Caco-2 (cell line): ENCODE data around the gene SLC12A7. TPM values are rescaled to one million over a fixed set of nuclear protein-coding genes. Genes with fewer than 3 reads are reported as not detected.

Source experiments
- BruUV-seq: library from RNA; stranded (reverse); fragments of 400-500 nt; replicated peaks from 2 replicates; lab custom pipeline; 2021; lab: Mats Ljungman, UMichigan
- CTCF ChIA-PET: fragments of 300-600 bp; sonication (Branson Sonifier 250); formaldehyde crosslinking; loops from one replicate; lab custom pipeline; 2022; ENCODE audit warnings: antibody characterized with exemption; lab: Charles Lee
- POLR2A ChIA-PET: fragments of 300-600 bp; sonication (Branson Sonifier 250); formaldehyde crosslinking; loops from one replicate; lab custom pipeline; 2022; ENCODE audit warnings: antibody characterized with exemption; lab: Charles Lee
- DNase-seq, 2 experiments: peaks; one replicate each; pipeline versions ENCODE4 v3.0.0 to v3.0.0-alpha.2; 2020 to 2022
- H3K27me3 ChIP-seq: replicated peaks from 2 replicates; pipeline ENCODE4 v1.6.0; 2011; ENCODE audit warnings: low read length; ENCODE audit not compliant: control insufficient read depth, insufficient read depth
- H3K36me3 ChIP-seq: 2 replicates; pipeline ENCODE4 v1.5.1; 2011; ENCODE audit warnings: low read length; ENCODE audit not compliant: control insufficient read depth, insufficient read depth
- H3K4me1 ChIP-seq: fragments of 250-450 bp; sonication (Bioruptor Pico); 2 replicates; pipeline ENCODE4 v1.5.1; 2020; ENCODE audit warnings: mild to moderate bottlenecking
- H3K4me3 ChIP-seq: 2 replicates; pipeline ENCODE4 v1.5.1; 2011; ENCODE audit warnings: low read depth, mild to moderate bottlenecking, control low read depth, low read length
- H3K9me3 ChIP-seq: fragments of 250-450 bp; sonication (Bioruptor Pico); 2 replicates; pipeline ENCODE4 v1.5.1; 2020; ENCODE audit warnings: mild to moderate bottlenecking, moderate library complexity
- H3K27ac Mint-ChIP-seq: one replicate; pipeline ENCODE4 v1.8.0; 2022; ENCODE audit warnings: mixed read lengths; ENCODE audit not compliant: unreplicated experiment
- H3K27me3 Mint-ChIP-seq: one replicate; pipeline ENCODE4 v1.8.0; 2022; ENCODE audit warnings: mixed read lengths; ENCODE audit not compliant: insufficient read depth, unreplicated experiment
- H3K36me3 Mint-ChIP-seq: one replicate; pipeline ENCODE4 v1.8.0; 2022; ENCODE audit warnings: mild to moderate bottlenecking, mixed read lengths; ENCODE audit not compliant: insufficient read depth, unreplicated experiment
- H3K4me1 Mint-ChIP-seq: one replicate; pipeline ENCODE4 v1.8.0; 2022; ENCODE audit warnings: low read depth, mixed read lengths; ENCODE audit not compliant: unreplicated experiment
- H3K4me3 Mint-ChIP-seq: one replicate; pipeline ENCODE4 v1.8.0; 2022; ENCODE audit warnings: mild to moderate bottlenecking, moderate library complexity, mixed read lengths; ENCODE audit not compliant: unreplicated experiment
- H3K9me3 Mint-ChIP-seq: one replicate; pipeline ENCODE4 v1.8.0; 2022; ENCODE audit warnings: mixed read lengths; ENCODE audit not compliant: unreplicated experiment
- intact Hi-C: fragments of 100-400 bp; cut with micrococcal nuclease; formaldehyde crosslinking; loops from one replicate; pipeline ENCODE4 v1.10.0; 2022; ENCODE audit not compliant: unreplicated experiment
- total RNA-seq: library from RNA; stranded (reverse); gene quantifications from 2 replicates; pipeline ENCODE4 v1.2.3, GENCODE V29; 2022
- TF ChIP-seq, protein P1 (sequence below), 2 experiments: fragments of 200-600 bp in 1 of 2; IDR thresholded peaks; 1 replicate in 1 of 2; 2 replicates in 1 of 2; pipeline versions ENCODE4 v1.5.1 to v1.8.0; 2011 to 2022; ENCODE audit warnings: antibody characterized with exemption in 1 of 2, control low read depth in 1 of 2, inconsistent platforms in 1 of 2, low read depth in 1 of 2, low read length in 1 of 2, mild to moderate bottlenecking in 1 of 2, moderate library complexity in 1 of 2; ENCODE audit not compliant: insufficient read depth in 1 of 2, severe bottlenecking in 1 of 2, unreplicated experiment in 1 of 2

The SLC12A7 gene
- total RNA-seq, 1 experiment from 2014 or later: 41.7 TPM

DNA sequence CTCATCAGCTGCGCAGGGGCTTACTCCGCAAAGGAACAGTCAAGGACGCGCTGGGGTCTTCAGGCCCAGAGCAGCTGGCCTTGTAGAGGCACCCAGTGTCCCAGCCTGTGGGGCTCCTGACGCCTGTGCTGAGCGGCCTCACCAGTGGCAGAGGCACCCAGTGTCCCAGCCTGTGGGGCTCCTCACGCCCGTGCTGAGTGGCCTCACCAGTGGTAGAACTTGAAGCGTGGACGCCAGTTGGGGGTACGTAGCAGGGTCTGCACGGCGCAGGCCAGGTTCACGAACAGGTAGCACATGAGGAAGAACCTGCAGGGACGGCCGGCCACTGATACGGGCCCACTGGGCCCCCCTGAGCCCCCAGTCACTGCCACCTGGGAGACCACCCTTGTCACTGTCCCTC, 35.9 kb downstream of the SLC12A7 start:
- TF ChIP-seq, protein P1, sequence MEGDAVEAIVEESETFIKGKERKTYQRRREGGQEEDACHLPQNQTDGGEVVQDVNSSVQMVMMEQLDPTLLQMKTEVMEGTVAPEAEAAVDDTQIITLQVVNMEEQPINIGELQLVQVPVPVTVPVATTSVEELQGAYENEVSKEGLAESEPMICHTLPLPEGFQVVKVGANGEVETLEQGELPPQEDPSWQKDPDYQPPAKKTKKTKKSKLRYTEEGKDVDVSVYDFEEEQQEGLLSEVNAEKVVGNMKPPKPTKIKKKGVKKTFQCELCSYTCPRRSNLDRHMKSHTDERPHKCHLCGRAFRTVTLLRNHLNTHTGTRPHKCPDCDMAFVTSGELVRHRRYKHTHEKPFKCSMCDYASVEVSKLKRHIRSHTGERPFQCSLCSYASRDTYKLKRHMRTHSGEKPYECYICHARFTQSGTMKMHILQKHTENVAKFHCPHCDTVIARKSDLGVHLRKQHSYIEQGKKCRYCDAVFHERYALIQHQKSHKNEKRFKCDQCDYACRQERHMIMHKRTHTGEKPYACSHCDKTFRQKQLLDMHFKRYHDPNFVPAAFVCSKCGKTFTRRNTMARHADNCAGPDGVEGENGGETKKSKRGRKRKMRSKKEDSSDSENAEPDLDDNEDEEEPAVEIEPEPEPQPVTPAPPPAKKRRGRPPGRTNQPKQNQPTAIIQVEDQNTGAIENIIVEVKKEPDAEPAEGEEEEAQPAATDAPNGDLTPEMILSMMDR (IDR thresholded peaks at IDR 0.05; ENCODE audit: insufficient read depth in 1 of 2, low read depth in 1 of 2, low read length in 1 of 2, severe bottlenecking in 1 of 2, unreplicated experiment in 1 of 2): no peak
- Histone ChIP-seq H3K36me3 (no peaks in the 10 kb centered on the region; the same call in 1 of the 2 replicates), H3K27me3 (no peaks in the 10 kb centered on the region), H3K9me3 (no peaks in the 10 kb centered on the region), H3K4me3 (no peak overlapping the region), H3K4me1 (no peaks in the 10 kb centered on the region)
- CTCF ChIA-PET: no interaction called here
- Mint-ChIP-seq H3K27ac (no peak overlapping the region), H3K4me3 (no peak overlapping the region), H3K9me3 (no peaks in the 10 kb centered on the region), H3K27me3 (no peaks in the 10 kb centered on the region), H3K4me1 (no peaks in the 10 kb centered on the region), H3K36me3 (peaks cover 6% of the 10 kb centered on the region)
- intact Hi-C loops: no loop called here
- DNase-seq: no peak
- no TSS peak for BruUV-seq
- POLR2A ChIA-PET: no interaction called here

- intact Hi-C loops: no loop called here
- Histone ChIP-seq H3K4me1 (no peaks in the 10 kb centered on the region), H3K4me3 (no peak overlapping the region), H3K9me3 (no peaks in the 10 kb centered on the region), H3K27me3 (no peaks in the 10 kb centered on the region), H3K36me3 (no peaks in the 10 kb centered on the region; the same call in 1 of the 2 replicates)
- TF ChIP-seq, protein P1 (IDR thresholded peaks at IDR 0.05; ENCODE audit: insufficient read depth in 1 of 2, low read depth in 1 of 2, low read length in 1 of 2, severe bottlenecking in 1 of 2, unreplicated experiment in 1 of 2): no peak
- no peaks in the 10 kb centered on the region for H3K27me3 Mint-ChIP-seq
- no peak overlapping the region for H3K4me3 Mint-ChIP-seq
- H3K9me3 Mint-ChIP-seq: no peaks in the 10 kb centered on the region
- H3K36me3 Mint-ChIP-seq: peaks cover 6% of the 10 kb centered on the region
- no peak overlapping the region for H3K27ac Mint-ChIP-seq
- no TSS peak for BruUV-seq
- no peaks in the 10 kb centered on the region for H3K4me1 Mint-ChIP-seq
- POLR2A ChIA-PET: no interaction called here
- CTCF ChIA-PET: no interaction called here
- no peak for DNase-seq
These were observed 36.3 kb downstream of the SLC12A7 start for GRCh38 chr5:1075555-1075881.

DNA sequence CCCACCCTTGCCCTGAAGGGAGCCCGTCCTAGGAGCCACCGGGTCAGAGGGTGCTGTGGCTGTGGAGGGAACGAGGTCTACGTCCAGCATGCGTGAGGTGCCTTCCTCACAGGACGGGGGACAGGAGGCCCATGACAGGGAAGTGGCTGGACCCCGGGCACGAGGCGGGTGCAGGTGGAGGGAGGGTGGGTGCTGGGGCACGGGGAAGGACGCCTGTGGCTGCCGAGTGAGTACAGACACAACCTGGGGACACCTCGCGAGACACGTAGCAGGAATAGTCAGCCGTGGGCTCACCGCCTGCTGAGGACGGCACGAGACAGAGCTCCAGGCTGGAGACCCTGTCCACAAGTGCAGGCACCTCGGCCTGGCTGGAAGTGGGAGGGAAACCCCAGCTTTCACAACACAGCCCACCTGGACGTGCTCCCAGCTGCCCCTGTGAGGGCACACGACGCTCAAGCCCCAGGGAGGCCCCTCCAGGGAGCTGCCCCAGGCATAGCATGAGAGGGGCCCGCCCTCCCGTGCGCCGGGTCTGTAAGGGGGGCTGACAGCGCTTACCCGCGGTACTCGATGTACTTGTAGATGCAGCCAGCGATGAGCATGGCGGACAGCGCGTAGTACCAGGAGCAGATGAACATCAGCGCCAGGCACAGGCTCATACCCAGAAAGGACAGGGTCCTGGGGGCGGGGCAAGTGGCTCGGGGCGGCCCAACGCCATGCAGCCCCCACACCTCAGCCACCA, 36.9 kb downstream of the SLC12A7 start:
- no peak overlapping the region for H3K4me3 ChIP-seq
- CTCF ChIA-PET: no interaction called here
- no peaks in the 10 kb centered on the region for H3K9me3 ChIP-seq
- TF ChIP-seq, protein P1 (IDR thresholded peaks at IDR 0.05; ENCODE audit: insufficient read depth in 1 of 2, low read depth in 1 of 2, low read length in 1 of 2, severe bottlenecking in 1 of 2, unreplicated experiment in 1 of 2): no peak
- Mint-ChIP-seq H3K4me1 (no peaks in the 10 kb centered on the region), H3K4me3 (no peak overlapping the region), H3K27me3 (no peaks in the 10 kb centered on the region), H3K36me3 (peaks cover 6% of the 10 kb centered on the region), H3K27ac (no peak overlapping the region), H3K9me3 (no peaks in the 10 kb centered on the region)
- no peaks in the 10 kb centered on the region; the same call in 1 of the 2 replicates for H3K36me3 ChIP-seq
- no peak for DNase-seq
- POLR2A ChIA-PET: no interaction called here
- intact Hi-C loops: no loop called here
- BruUV-seq: no TSS peak
- no peaks in the 10 kb centered on the region for H3K4me1 ChIP-seq
- no peaks in the 10 kb centered on the region for H3K27me3 ChIP-seq
